HepG2 (cell line): ENCODE measurements around the gene ETV2. TPM values are rescaled to one million over a fixed set of nuclear protein-coding genes. Genes with fewer than 3 reads are reported as not detected.

ENCODE experiments used
- ATAC-seq: fragments of 200-7000 bp; cut with Tn5 transposase; 3 replicates; pipeline ENCODE4 v1.9.1; 2020; ENCODE audit warnings: mild to moderate bottlenecking, moderate library complexity
- BruUV-seq: library from RNA; stranded (reverse); fragments of 400-500 nt; replicated peaks from 2 replicates; lab custom pipeline; 2021; lab: Mats Ljungman, UMichigan
- CTCF ChIA-PET: fragments of 300-600 bp; formaldehyde crosslinking; extraction: SDS; loops from one replicate; lab custom pipeline; 2021; ENCODE audit warnings: low total read pairs, inconsistent platforms, low intra/inter-chr PET ratio; lab: Yijun Ruan, JAX
- POLR2A ChIA-PET: fragments of 350-600 bp; sonication (Branson Sonifier 250); formaldehyde crosslinking; loops from one replicate; lab custom pipeline; 2020; ENCODE audit warnings: antibody characterized with exemption, inconsistent platforms; lab: Yijun Ruan, JAX
- DNase-seq: peaks from one replicate; pipeline ENCODE4 v3.0.0-alpha.2; 2015; ENCODE audit warnings: low spot score
- FAIRE-seq: peaks from 3 replicates; lab custom pipeline; 2011; peaks lifted over from hg19 to GRCh38; lab: Jason Lieb, UNC
- H2AFZ ChIP-seq: one replicate; pipeline ENCODE4 v1.6.1; 2011; ENCODE audit warnings: low read length, inconsistent platforms
- H3K27ac ChIP-seq: fragments of 300-600 bp; 3 replicates; pipeline ENCODE4 v1.8.0; 2011; ENCODE audit warnings: mixed run types, mild to moderate bottlenecking, mixed read lengths, low read length, inconsistent platforms; ENCODE audit not compliant: insufficient read depth; ENCODE audit errors: extremely low read length
- H3K27me3 ChIP-seq, 2 experiments: fragments of 200-600 bp in 1 of 2; 2 replicates in 1 of 2; 3 replicates in 1 of 2; pipeline versions ENCODE4 v1.6.0 to v1.8.0; 2011; ENCODE audit warnings: low read length in 2 of 2, mild to moderate bottlenecking in 2 of 2, moderate library complexity in 2 of 2, inconsistent platforms in 1 of 2; ENCODE audit not compliant: insufficient read depth in 2 of 2, control insufficient read depth in 1 of 2
- H3K36me3 ChIP-seq, 2 experiments: fragments of 200-600 bp in 1 of 2; replicated peaks in 1 of 2; 2 replicates in 1 of 2; 3 replicates in 1 of 2; pipeline versions ENCODE4 v1.5.1 to v1.8.0; 2011; ENCODE audit warnings: low read length in 2 of 2, inconsistent platforms in 1 of 2; ENCODE audit not compliant: insufficient read depth in 2 of 2, control insufficient read depth in 1 of 2
- H3K4me1 ChIP-seq: 2 replicates; pipeline ENCODE4 v1.5.1; 2012; ENCODE audit warnings: low read length, inconsistent platforms; ENCODE audit not compliant: insufficient read depth
- H3K4me2 ChIP-seq: 2 replicates; pipeline ENCODE4 v1.6.0; 2011; ENCODE audit warnings: low read depth, low read length, inconsistent platforms
- H3K4me3 ChIP-seq, 3 experiments: fragments of 200-600 bp in 1 of 3; sonication (generic), shearing (Covaris generic) in 1 of 3; replicated peaks in 1 of 3; 2 replicates each; pipeline ENCODE4 v1.5.1; 2011 to 2016; ENCODE audit warnings: low read length in 3 of 3, inconsistent platforms in 2 of 3, low read depth in 2 of 3, mild to moderate bottlenecking in 2 of 3, control low read depth in 1 of 3, mixed read lengths in 1 of 3; ENCODE audit not compliant: insufficient read depth in 1 of 3
- H3K79me2 ChIP-seq: one replicate; pipeline ENCODE4 v1.6.1; 2011; ENCODE audit warnings: low read length, inconsistent platforms; ENCODE audit not compliant: insufficient read depth
- H3K9ac ChIP-seq: 2 replicates; pipeline ENCODE4 v1.6.0; 2011; ENCODE audit warnings: mild to moderate bottlenecking, low read depth, low read length, inconsistent platforms; ENCODE audit not compliant: insufficient read depth
- H3K9me3 ChIP-seq: 2 replicates; pipeline ENCODE4 v1.5.1; 2012; ENCODE audit warnings: mild to moderate bottlenecking, low read length
- H4K20me1 ChIP-seq: 2 replicates; pipeline ENCODE4 v1.6.0; 2011; ENCODE audit warnings: inconsistent platforms, mild to moderate bottlenecking, low read length, moderate library complexity; ENCODE audit not compliant: insufficient read depth
- CEBPG ChIP-seq: IDR thresholded peaks from 2 replicates; pipeline ENCODE4 v1.6.1; 2016
- HNRNPLL ChIP-seq: fragments of 200-400 bp; formaldehyde crosslinking; IDR thresholded peaks from 2 replicates; pipeline ENCODE4 v1.6.1; 2017; ENCODE audit warnings: mild to moderate bottlenecking, low read depth, low read length; ENCODE audit not compliant: poor library complexity, severe bottlenecking
- ISL2 ChIP-seq: sonication (generic); formaldehyde crosslinking; IDR thresholded peaks from 2 replicates; pipeline ENCODE4 v1.5.0; 2020; ENCODE audit warnings: missing genetic modification reagents
- KDM2A ChIP-seq: sonication (generic); formaldehyde crosslinking; IDR thresholded peaks from 2 replicates; pipeline ENCODE4 v1.4.0; 2020; ENCODE audit warnings: low read depth, missing genetic modification reagents, borderline replicate concordance
- PLRG1 ChIP-seq: fragments of 450-650 bp; conservative IDR thresholded peaks from 2 replicates; pipeline ENCODE4 v1.6.1; 2016
- POLR2AphosphoS5 ChIP-seq: IDR thresholded peaks from 2 replicates; pipeline ENCODE4 v1.6.1; 2012; ENCODE audit warnings: low read depth, low read length
- SAP130 ChIP-seq: IDR thresholded peaks from 2 replicates; pipeline ENCODE4 v1.6.1; 2016; ENCODE audit warnings: low read depth
- SIN3A ChIP-seq: IDR thresholded peaks from 2 replicates; pipeline ENCODE4 v1.6.1; 2011; ENCODE audit warnings: low read depth, mild to moderate bottlenecking, control low read depth, low read length, borderline replicate concordance
- SP4 ChIP-seq: sonication (generic); formaldehyde crosslinking; IDR thresholded peaks from 2 replicates; pipeline ENCODE4 v1.8.1; 2023; ENCODE audit warnings: mild to moderate bottlenecking, missing genetic modification reagents
- SP5 ChIP-seq: IDR thresholded peaks from 2 replicates; pipeline ENCODE4 v1.6.1; 2016; ENCODE audit warnings: low read depth, borderline replicate concordance
- ZNF225 ChIP-seq: sonication (generic); formaldehyde crosslinking; IDR thresholded peaks from 2 replicates; pipeline ENCODE4 v1.4.0; 2020; ENCODE audit warnings: mild to moderate bottlenecking, missing genetic modification reagents
- ZNF441 ChIP-seq: sonication (generic); formaldehyde crosslinking; IDR thresholded peaks from 2 replicates; pipeline ENCODE4 v1.7.0; 2021; ENCODE audit warnings: missing genetic modification reagents, borderline replicate concordance
- ZNF546 ChIP-seq: sonication (generic); formaldehyde crosslinking; conservative IDR thresholded peaks from 2 replicates; pipeline ENCODE4 v1.8.1; 2023; ENCODE audit warnings: mild to moderate bottlenecking, missing genetic modification reagents
- ZNF567 ChIP-seq: sonication (generic); formaldehyde crosslinking; IDR thresholded peaks from 2 replicates; pipeline ENCODE4 v1.8.1; 2023; ENCODE audit warnings: mild to moderate bottlenecking, missing genetic modification reagents, borderline replicate concordance
- ZNF607 ChIP-seq: sonication (generic); formaldehyde crosslinking; IDR thresholded peaks from 2 replicates; pipeline ENCODE4 v1.5.1; 2020; ENCODE audit warnings: missing genetic modification reagents, mild to moderate bottlenecking, borderline replicate concordance
- WGBS: methylation state at CpG from one replicate; pipeline ENCODE4 v1.1.6; 2017; ENCODE audit warnings: low lambda C conversion rate; 5-methylcytosine and 5-hydroxymethylcytosine counted together
- in situ Hi-C: cut with HindIII; loops from 2 replicates; pipeline ENCODE4 v1.10.0; 2017; ENCODE audit warnings: low pct_unique_long_range_greater_than_20kb; ENCODE audit not compliant: extremely low pct_ligation_motif_present
- intact Hi-C: fragments of 100-400 bp; cut with micrococcal nuclease; formaldehyde crosslinking; loops from one replicate; pipeline ENCODE4 v1.10.0; 2022; ENCODE audit not compliant: unreplicated experiment
- polyA plus RNA-seq, 8 experiments: library from polyadenylated mRNA; depleted of rRNA in 3 of 8; stranded (reverse) in 7 of 8; unstranded in 1 of 8; fragments of >200 nt; fragmentation: Illumina TruSeq in 4 of 8; extraction: Trizol in 4 of 8; gene quantifications; 2 replicates each; pipeline versions ENCODE4 v1.2.1 to v1.2.3, GENCODE V29; 2011 to 2016; ENCODE audit warnings: low read depth in 4 of 8, missing spikeins in 1 of 8, mixed read lengths in 1 of 8; ENCODE audit not compliant: insufficient read depth in 1 of 8
- total RNA-seq, 5 experiments: library from RNA; depleted of rRNA; stranded (reverse); fragments of >200 nt; fragmentation: Illumina TruSeq; extraction: Trizol; gene quantifications; 2 replicates each; pipeline ENCODE4 v1.2.3, GENCODE V29; 2016; ENCODE audit warnings: low read depth in 1 of 5
- TF ChIP-seq, protein P1 (sequence below): sonication (generic); formaldehyde crosslinking; IDR thresholded peaks from 2 replicates; pipeline ENCODE4 v1.4.0; 2020; ENCODE audit warnings: missing genetic modification reagents, borderline replicate concordance
- TF ChIP-seq, protein P2 (sequence below): sonication (generic); formaldehyde crosslinking; IDR thresholded peaks from 2 replicates; pipeline ENCODE4 v1.5.1; 2020; ENCODE audit warnings: mild to moderate bottlenecking, missing genetic modification reagents, moderate library complexity

Gene ETV2
- total and polyA plus RNA-seq, 2 of the 13 experiments (the other 11 are each of a cell fraction or from before 2014, with no cell fraction given): 0.07 to 0.20 TPM

DNA sequence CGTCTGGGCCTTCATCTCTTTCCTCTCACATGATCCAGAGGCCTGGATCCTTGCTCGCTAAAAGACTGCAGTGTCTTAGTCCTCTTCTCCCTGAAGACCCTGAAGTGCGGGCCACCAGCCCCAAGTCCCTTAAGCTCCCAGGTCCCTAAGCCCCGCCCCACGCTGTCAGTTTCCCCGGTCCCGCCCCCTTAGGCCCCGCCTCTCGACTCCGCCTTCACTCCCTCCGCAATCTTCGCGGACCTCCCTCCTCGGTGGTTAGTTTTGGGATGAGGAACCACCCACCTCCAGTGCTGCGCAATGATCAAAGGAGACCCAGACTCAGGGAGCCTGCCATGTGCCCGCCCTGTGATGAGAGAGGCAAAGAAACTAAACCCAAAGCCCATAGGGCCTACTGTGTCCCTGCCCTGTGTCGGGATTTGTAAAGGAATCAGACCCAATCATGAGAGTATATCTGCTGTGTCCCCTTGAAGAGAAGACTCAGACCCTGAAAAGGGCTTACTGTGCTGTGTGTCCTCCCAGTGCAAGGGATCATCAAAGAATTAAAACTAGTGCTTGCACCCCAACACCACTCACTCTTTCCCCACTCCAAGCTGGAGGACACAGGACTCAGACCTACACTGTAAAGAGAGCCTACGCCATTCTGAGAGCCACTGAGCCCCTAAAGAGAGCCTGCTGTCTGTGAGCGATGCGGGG lies 3.6 kb downstream of the ETV2 start:
- Histone ChIP-seq H3K79me2 (peaks cover 14% of the 10 kb centered on the region), H3K9ac (peak overlapping the region; percentile 75), H3K27ac (peak overlapping the region; percentile 79), H3K4me1 (peaks cover 55% of the 10 kb centered on the region), H3K36me3 (no peaks in the 10 kb centered on the region), H3K4me3 (peak overlapping the region; percentile 65 to 81 (median 66)), H2AFZ (peak overlapping the region; percentile 77), H3K27me3 (no peaks in the 10 kb centered on the region; a peak in 1 of 5 replicates), H4K20me1 (no peaks in the 10 kb centered on the region), H3K9me3 (no peaks in the 10 kb centered on the region), H3K4me2 (peak overlapping the region; percentile 97)
- peak; percentile 17 for ATAC-seq
- no TSS peak for BruUV-seq
- ChIA-PET CTCF (no interaction called here), POLR2A (interaction anchor here (0.8 to 4.8 kb wide), 5 partner anchors 16 to 101 kb away, joined by 3 to 44 read pairs (median 5); partner anchors contain the start of genes HAUS5 and RBM42)
- 4% methylated on average over 20 of the region's 20 CpGs for WGBS
- peak; percentile 74 for FAIRE-seq
- TF ChIP-seq, protein P1, sequence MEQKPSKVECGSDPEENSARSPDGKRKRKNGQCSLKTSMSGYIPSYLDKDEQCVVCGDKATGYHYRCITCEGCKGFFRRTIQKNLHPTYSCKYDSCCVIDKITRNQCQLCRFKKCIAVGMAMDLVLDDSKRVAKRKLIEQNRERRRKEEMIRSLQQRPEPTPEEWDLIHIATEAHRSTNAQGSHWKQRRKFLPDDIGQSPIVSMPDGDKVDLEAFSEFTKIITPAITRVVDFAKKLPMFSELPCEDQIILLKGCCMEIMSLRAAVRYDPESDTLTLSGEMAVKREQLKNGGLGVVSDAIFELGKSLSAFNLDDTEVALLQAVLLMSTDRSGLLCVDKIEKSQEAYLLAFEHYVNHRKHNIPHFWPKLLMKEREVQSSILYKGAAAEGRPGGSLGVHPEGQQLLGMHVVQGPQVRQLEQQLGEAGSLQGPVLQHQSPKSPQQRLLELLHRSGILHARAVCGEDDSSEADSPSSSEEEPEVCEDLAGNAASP (CRISPR knock-in tag): 0 out of 2 replicates have a peak, but pooled peaks have one; percentile 10
- TF ChIP-seq, protein P2, sequence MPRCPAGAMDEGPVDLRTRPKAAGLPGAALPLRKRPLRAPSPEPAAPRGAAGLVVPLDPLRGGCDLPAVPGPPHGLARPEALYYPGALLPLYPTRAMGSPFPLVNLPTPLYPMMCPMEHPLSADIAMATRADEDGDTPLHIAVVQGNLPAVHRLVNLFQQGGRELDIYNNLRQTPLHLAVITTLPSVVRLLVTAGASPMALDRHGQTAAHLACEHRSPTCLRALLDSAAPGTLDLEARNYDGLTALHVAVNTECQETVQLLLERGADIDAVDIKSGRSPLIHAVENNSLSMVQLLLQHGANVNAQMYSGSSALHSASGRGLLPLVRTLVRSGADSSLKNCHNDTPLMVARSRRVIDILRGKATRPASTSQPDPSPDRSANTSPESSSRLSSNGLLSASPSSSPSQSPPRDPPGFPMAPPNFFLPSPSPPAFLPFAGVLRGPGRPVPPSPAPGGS (CRISPR knock-in tag): no peak
- peak; percentile 87 for TF ChIP-seq HNRNPLL
- TF ChIP-seq ZNF546 (CRISPR knock-in tag): no peak
- peak; percentile 63; the same call in 1 of the 2 replicates for TF ChIP-seq ZNF225
- TF ChIP-seq KDM2A (CRISPR knock-in tag): peak; percentile 24; the same call in 1 of the 2 replicates
- no peak for TF ChIP-seq SP4 (CRISPR knock-in tag)
- peak; percentile 9 for TF ChIP-seq SAP130 (CRISPR knock-in tag)
- peak; percentile 65; the same call in 1 of the 2 replicates for TF ChIP-seq SIN3A
- TF ChIP-seq SP5 (CRISPR knock-in tag): 0 out of 2 replicates have a peak, but pooled peaks have one; percentile 32
- peak; percentile 54; the same call in 1 of the 2 replicates for TF ChIP-seq POLR2AphosphoS5
- peak; percentile 49; the same call in 1 of the 2 replicates for TF ChIP-seq ZNF441 (CRISPR knock-in tag)
- TF ChIP-seq ISL2: 0 out of 2 replicates have a peak, but pooled peaks have one; percentile 20
- 0 out of 2 replicates have a peak, but pooled peaks have one; percentile 42 for TF ChIP-seq CEBPG (CRISPR knock-in tag)
- TF ChIP-seq ZNF567 (CRISPR knock-in tag): 0 out of 2 replicates have a peak, but pooled peaks have one; percentile 62
- peak; percentile 9; the same call in 1 of the 2 replicates for TF ChIP-seq ZNF607 (CRISPR knock-in tag)
- TF ChIP-seq PLRG1: no peak
- in situ Hi-C loops: loop anchor here (5.0 kb wide), 1 partner anchor 98 kb away; the partner anchor contains the start of gene TMEM147
- DNase-seq: peak; percentile 53
- intact Hi-C loops: loop anchor here (10.0 kb wide), 1 partner anchor 90 kb away; no protein-coding TSS in a partner anchor
